ENCODE data around the gene TMEM52B. TPM values are rescaled to one million over a fixed set of nuclear protein-coding genes. Genes with fewer than 3 reads are reported as not detected.
"Not testable (repeated sequence)": the region's sequence is repeated elsewhere in the genome, so short reads cannot be mapped to it uniquely, and the experiment has no call there.

TMEM52B gene
- total RNA-seq, 1 donor from 2014 or later: not detected

DNA sequence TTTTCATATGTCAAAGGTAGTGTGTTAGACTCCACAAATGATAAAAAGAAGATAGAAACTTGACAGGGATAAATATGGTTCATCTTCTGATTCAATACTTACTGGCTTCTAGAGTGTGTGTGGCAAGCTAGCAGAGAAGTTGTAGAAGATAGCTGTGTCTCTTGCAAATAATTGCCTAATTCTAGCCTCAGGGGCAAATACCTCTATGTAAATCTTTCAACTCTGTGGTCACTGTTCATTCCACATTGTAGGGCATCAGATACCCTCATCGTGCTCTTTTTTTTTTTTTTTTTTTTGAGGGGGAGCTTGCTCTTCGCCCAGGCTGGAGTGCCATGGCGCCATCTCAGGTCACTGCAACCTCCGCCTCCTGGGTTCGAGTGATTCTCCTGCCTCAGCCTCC, 8.6 kb upstream of the TMEM52B start:
- intact Hi-C loops (cut with micrococcal nuclease): no loop called here

DNA sequence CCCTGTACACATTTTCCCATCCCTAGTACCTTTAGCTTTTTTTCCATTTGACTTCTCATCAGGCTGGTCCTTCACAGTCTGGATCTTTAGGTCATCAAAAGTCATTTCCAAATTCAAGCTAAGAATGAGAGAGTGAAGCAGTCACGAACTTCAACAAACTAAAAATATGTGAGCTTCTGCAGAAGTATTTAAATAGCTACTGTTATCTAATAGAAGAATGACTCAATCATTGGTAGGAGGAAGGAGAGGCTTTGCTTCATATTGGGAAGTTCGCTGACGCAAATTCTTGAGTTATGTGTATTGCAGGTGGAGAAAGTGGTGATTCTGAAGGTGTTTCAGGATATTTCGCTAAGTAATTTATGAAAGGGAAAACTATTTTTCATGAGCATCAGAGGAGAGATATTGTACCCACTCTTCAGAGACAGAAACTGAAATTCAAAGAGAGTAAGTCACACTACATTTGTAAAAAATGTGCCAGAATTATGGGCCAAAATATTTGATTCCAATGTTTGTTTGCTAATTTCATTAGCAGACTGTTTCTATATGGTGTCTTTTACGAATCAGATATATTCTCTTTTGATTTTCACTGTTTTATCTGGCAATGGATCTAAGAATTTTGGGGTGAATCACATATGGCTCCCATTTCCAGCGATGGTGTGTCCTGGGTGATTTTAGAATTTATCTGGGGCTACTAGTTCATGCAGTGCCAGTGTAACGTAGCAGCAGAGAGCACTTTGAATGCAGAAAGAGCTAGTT, 6.7 kb upstream of the TMEM52B start, which contains the start of gene OLR1:
Gene OLR1 (minus strand): TSS at position 160 of the 756 bp plus-strand sequence. CDS start 55 bp downstream, at position 105.
- intact Hi-C loops (cut with micrococcal nuclease): no loop called here

DNA sequence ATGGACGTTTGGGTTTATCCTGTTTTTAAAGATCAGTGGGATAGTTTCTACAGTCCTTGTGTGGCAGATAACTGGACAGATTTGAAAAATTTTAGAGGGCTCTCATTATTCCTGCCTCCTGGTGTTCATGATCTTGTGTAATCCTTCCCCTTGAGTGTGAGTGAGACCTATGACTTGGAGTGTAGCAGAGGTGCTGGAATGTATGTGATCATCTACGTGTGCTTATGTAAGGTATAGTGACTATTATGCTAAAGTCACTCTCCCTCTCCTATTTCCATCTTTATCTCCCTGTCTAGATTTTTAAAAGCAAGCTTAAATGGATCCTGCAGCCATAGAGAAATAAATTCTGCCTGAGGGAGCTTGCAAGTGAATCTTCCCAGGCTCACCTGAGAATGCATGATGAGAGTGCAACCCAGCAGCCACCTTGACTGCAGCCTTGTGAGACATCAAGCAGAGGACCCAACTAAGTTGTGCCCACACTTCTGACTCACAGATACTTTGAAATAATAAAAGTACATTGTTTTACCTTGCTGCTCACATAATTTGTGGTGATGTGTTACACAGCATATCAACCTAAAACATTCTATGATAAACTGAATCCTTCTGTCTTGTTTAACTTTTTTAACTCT, 3.7 kb upstream of the TMEM52B start:
- intact Hi-C loops (cut with micrococcal nuclease): no loop called here

DNA sequence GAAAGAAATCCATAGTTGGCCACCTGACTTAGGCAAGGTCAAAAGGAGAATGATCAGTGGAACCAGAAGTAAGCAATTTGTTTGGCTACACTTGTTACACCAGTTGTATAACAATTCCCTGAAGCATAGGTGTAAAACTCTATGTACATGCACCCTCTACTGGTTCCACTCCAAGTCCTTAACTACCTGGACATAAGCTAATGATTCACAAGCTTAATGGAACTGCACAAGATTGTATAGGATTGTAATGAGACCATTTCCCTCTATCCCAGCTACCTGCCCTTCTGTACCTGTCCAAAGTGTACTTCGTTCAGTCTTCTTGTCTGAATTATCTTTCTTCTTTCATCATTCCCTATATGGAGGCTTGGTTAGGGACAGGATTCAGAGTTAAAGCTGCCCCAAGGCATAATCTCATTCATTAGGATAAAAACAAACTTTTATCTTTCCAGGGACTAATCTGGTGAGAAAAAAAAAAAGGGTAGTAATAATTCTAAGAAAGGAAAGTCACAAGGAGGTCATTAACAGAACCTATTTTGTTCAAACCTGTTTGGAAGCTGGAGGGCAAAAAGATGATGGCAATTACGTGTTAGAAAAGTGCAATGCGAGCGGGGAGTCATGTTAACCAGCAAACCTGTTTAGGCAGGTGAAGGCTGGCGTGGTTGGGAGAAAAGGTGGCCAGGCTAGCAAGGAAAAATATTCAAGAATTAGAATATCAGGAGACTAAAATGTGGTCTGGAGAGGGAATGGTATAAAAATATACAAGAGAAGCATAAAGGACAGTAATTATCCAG, 2.8 kb upstream of the TMEM52B start:
- intact Hi-C loops (cut with micrococcal nuclease): no loop called here

DNA sequence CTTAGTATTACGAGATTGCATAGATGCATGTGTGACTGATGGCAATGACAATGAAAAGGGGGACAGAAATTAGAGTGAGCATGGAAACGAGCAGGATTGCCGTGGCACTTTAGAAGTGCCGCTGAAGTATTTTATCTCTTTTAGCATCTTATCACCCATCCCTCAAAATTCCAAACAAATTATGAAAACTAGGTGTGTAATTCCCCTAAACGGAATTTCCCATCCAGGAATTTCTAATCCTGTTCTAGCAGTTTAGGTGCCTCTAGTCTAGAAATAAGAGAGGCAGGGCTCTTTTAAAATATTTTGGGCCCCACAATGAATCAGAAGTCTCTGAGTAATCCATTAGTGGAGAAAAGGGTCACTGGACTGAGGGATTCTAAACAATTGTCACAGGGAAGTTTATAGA, 947 bp downstream of the TMEM52B start:
- intact Hi-C loops (cut with micrococcal nuclease): no loop called here

DNA sequence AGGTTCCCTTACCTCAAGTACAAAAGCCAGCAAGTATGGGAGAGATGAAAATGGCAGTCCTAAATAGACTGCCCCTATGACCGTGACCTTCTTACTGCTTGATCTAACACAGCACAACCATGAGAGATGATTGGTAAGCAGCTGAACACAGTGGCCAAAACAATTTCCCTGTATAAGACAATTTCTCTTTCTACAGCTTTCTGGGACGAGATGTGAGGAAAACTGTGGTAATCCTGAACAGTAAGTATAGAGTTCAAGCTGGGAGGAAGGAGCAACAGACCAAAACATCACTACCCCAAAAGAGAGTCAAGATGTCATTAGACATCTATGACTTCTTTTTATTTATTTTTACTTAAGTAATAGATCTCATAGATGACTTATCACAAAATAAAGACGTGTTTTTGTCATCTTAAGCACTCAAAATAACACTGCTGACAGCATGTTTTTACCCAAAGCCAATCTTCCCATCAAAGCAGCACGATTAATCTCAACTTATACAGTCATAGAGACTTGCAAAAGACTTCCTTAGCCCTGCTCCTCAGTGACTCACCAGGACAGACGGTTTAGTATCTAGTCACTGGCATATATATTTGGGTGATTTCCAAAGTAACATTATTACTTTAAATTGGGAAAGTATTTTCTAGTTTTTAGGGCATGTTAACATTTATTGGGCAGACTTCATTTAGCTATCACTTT, 3.7 kb downstream of the TMEM52B start:
- intact Hi-C loops (cut with micrococcal nuclease): no loop called here

DNA sequence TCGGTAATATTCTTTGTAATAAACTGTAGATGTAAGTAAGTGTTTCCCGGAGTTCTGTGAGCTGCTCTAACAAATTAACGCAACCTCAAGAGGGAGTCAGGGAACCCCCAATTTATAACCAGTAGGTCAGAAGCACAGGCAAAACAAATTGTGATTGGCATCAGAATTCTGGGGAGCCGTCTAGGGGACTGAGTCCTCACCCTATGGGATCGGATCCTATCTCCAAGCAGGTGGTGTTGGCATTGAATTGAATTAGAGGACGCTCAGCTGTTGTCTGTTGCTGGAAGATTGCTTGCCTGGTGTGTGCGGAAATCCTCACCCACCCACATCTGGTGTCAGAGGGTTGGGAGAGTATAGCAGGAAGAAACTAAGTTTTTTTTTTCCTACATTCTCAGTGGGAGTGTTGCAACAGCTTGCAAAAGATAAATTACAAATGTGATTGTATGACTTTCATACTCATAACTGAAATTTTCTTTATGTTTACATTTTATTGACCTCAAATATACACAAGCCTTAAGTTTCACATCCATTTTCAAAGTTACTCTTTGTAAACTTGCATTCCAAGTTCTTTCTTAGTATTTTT, 5.5 kb downstream of the TMEM52B start:
- intact Hi-C loops (cut with micrococcal nuclease): no loop called here

DNA sequence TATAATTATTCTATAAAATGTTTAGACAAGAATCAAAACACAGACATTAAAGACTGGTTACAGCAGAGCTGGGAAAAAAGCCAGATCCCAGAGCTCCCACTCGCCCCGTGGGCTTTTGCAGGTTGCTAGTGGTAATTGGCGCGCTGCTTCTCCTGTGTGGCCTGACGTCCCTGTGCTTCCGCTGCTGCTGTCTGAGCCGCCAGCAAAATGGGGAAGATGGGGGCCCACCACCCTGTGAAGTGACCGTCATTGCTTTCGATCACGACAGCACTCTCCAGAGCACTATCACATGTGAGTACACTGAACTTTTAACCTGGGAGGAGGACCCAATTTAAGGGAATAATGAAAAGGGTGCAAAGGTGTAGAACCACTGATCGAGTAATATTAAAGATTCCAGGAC, 7.5 kb downstream of the TMEM52B start:
- intact Hi-C loops (cut with micrococcal nuclease): no loop called here

DNA sequence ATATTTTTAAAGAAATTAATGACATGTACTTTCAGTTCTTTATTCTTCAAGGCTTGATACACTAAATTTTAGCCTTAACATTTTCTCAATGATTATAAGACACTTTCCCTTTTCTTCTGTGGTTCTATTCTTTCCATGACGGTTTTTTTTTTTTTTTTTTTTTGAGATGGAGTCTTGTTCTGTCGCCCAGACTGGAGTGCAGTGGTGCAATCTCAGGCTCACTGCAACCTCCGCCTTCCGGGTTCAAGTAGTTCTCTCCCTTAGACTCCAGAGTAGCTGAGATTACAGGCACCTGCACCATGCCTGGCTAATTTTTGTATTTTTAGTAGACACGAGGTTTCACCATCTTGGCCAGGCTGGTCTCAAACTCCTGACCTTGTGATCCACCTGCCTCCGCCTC, 8.1 kb downstream of the TMEM52B start:
- intact Hi-C loops (cut with micrococcal nuclease): not testable (repeated sequence)

DNA sequence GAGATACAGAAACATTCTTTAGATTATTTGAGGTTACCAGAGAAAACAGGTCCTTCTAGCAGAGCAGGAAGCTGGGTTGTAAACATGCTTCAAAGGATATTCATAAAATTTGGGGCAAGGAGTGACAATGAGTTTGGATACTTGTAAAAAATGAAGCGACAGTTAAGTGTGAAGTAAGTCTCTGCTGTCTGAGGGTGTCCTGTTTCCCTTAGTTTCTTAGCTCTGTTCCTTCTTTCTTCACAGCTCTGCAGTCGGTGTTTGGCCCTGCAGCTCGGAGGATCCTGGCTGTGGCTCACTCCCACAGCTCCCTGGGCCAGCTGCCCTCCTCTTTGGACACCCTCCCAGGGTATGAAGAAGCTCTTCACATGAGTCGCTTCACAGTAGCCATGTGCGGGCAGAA, 10.8 kb downstream of the TMEM52B start:
- intact Hi-C loops (cut with micrococcal nuclease): loop anchor here (1.0 kb wide), 1 partner anchor 36 kb away; no protein-coding TSS in a partner anchor

DNA sequence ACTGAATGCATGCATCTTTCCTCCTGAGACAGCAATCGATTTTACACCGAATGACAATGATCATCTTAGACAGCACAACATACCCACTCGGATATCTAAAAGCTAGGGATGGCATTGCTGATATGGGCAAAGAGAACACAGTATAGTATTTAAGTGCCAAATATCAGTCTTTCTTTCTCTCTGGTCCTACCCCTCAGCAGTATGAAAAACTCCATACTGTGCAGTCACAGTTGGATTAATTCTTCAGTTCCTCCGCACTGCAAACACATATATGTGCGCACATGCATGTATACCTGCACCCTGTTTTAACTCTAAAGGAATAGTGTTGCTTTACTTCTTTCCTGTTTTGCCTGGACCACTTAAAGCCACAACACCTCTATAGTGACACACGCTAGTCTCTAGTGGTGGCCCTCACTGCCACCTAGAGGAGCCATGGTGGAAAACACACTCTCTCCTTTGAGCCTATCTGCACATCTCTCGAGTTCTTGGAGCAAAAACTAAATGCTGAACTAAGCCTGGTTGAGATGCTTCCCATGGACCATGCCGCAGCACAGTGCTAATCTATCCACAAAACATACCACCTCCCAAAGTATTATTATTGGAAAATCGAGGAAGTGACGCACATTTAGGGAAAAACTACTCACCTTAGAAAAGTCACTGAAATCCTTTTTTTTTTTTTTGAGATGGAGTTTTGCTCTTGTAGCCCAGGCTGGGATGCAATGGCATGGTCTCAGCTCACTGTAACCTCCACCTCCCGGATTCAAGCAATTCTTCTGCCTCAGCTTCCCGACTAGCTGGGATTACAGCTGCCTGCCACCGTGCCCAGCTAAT, 11.9 kb downstream of the TMEM52B start:
- intact Hi-C loops (cut with micrococcal nuclease): loop anchor here (1.0 kb wide), 1 partner anchor 37 kb away; no protein-coding TSS in a partner anchor

DNA sequence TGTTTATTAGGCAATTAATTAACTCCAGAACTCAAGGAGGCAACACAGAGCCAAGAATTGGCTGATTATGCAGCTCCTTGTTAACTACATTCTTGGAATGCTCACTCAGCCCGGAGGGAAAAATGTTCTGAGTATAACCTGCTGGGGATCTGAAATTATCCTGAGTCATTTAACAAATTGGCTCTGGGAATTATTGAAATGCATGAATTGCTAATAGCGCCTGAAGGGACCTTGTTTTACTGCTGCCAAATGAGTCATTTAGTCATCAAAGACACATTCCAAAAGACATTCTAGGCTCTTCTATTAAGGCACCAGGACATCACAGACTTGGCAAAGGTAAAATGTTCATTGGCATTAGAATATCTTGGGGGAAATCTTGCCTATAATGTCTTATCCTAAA, 13.0 kb downstream of the TMEM52B start:
- intact Hi-C loops (cut with micrococcal nuclease): no loop called here

DNA sequence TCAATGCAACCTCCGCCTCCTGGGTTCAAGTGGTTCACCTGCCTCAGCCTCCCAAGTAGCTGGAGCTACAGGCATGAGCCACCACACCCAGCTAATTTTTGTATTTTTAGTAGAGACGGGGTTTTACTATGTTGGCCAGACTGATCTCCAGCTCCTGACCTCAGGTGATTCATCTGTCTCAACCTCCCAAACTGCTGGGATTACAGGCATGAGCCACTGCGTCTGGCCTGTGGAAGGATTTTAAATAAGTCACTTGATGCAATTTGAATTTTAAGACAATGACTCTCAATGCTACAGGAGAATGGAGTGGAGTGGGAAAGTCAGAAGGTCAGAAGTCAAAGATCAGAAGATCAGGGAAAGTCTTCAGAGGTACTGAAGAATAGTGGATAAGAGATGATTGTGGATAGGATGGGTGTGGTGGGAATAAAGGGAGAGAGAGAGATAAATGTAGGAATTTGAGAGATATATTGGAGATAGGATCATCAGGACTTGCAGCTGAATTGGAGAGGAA, 15.4 kb downstream of the TMEM52B start:
- intact Hi-C loops (cut with micrococcal nuclease): no loop called here

DNA sequence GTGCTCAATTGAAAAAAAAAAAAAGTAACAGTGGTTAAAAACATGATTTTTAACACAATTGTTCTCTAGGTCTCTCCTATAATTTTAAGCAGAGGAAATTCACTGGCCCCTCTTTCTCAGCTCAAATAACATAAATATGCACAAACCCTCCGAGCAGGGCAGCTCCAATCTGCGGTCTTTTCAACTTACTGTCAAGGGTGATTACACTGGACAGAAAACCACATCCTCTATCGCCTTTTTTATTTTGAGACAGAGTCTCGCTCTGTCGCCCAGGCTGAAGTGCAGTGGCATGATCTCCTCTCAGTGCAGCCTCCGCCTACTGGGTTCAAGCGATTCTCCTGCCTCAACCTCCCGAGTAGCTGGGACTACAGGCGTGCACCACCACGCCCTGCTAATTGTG, 17.4 kb downstream of the TMEM52B start:
- intact Hi-C loops (cut with micrococcal nuclease): no loop called here

DNA sequence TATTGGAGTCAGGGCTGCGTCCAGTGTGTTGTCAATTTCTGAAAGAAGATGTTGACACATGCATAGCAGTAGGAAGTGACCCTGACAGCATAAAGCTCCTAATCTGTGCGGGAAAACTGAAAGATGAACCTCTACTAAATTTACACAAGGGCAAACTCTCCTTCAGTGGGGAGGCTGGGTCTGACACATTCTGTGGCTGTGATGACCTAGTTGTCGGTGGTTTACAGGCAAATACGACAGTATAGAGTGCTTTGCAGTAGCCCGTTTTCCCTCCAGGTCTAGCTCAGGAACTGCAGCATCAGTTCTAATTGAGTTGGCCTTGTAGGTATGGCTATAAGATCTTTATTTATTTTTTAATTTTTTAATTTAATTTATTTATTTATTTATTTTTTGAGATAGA, 19.0 kb downstream of the TMEM52B start:
- intact Hi-C loops (cut with micrococcal nuclease): no loop called here

DNA sequence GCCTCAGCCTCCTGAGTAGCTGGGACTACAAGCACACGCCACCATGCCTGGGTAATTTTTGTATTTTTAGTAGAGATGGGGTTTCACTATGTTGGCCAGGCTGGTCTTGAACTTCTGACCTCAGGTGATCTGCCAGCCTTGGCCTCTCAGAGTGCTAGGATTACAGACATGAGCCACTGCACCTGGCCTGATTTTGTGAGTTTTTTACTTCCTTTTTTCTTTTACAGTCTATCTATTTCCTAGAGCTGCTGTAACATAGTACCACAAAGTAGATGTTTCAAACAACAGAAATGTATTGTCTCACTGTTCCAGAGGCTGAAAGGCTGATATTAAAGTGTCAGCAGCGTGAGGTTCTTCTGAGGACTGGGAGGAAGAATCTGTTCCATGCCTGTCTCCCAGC, 25.7 kb downstream of the TMEM52B start:
- intact Hi-C loops (cut with micrococcal nuclease): not testable (repeated sequence)

DNA sequence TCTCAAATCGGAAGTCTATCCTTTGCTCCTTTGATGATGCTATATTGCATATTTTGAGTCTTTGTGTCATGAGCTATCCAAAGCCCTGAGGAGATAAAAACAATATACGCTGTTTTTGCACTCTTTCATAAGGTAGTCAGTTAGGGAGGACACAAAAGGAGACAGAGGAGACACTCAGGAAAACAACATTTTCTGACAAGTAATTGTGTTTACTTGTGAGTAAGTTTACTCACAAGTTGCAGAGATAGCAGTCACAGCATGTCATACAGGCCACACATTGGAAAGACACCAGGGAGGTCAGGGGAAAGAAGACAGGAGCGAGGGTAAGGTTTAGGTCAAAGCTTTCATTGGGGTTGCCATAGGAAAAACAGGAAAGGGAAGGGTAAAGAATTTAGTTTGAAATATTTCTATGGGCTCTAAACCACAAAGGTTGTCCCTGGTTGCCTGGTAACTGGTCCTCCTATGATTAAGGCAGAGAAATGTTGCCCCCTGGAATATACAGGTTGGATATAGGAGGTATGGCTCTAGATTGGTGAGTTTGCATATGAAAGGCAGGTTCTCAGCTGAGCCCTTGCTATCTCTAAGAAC, 26.5 kb downstream of the TMEM52B start:
- intact Hi-C loops (cut with micrococcal nuclease): no loop called here

DNA sequence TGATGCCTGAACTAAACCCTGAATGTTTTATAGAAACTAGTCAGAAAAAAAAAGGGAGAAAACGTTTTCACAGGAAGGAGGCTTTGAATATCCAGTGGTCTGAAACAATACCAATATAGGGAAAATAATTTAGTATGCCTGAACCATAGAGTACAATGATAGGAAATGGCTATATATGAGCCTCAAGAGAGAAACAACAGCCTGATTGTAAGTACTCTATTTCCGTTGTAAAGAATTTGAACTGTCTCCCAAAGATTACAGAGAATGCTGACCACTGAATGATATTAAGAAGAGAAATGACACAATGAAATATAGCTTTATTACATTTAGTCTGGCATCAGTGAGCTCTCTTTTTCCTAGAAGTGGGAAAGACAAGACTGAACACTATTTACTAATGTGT, 28.3 kb downstream of the TMEM52B start:
- intact Hi-C loops (cut with micrococcal nuclease): no loop called here

DNA sequence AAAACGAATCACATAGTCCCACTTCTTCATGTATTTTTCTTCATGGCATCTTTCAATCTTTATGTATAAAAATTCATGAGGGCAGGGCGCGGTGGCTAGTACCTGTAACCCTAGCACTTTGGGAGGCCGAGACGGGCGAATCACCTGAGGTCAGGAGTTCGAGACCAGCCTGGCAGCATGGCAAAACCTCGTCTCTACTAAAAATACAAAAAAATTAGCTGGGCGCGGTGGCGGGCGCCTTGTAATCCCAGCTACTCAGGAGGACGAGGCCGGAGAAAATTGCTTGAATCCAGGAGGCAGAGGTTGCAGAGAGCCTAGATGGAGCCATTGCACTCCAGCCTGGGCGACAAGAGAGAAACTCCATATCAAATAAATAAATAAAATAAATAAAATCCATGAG, 31.4 kb downstream of the TMEM52B start:
- intact Hi-C loops (cut with micrococcal nuclease): loop anchor here (5.0 to 10.0 kb wide), 5 partner anchors 152 to 962 kb away; partner anchors contain the start of genes CLEC2B and SMIM10L1
